GM19351 (cell line): ENCODE measurements around the gene DCN.

Experiments used
- ATAC-seq: cut with Tn5 transposase; IDR thresholded peaks from one replicate; pipeline ENCODE4 v1.9.1; 2021; ENCODE audit warnings: mild to moderate bottlenecking, moderate library complexity; ENCODE audit not compliant: unreplicated experiment

The DCN gene

GRCh38 chr12:91140026-91140931, 42.3 kb downstream of the DCN start:
- ATAC-seq = no peak

GRCh38 chr12:91139286-91139685, 43.3 kb downstream of the DCN start:
- ATAC-seq = no peak

GRCh38 chr12:91138337-91138920, 44.2 kb downstream of the DCN start:
- ATAC-seq = no peak

GRCh38 chr12:91133871-91134270, 48.7 kb downstream of the DCN start:
- no peak for ATAC-seq

- no peak for ATAC-seq
Measured at GRCh38 chr12:91129662-91130362, 52.8 kb downstream of the DCN start.

GRCh38 chr12:91127751-91128150, 54.9 kb downstream of the DCN start:
- ATAC-seq = no peak

GRCh38 chr12:91127306-91127705, 55.3 kb downstream of the DCN start:
- no peak for ATAC-seq

- no peak for ATAC-seq
Measured at GRCh38 chr12:91126516-91126915, 56.1 kb downstream of the DCN start.

GRCh38 chr12:91123236-91123916, 59.2 kb downstream of the DCN start:
- ATAC-seq = no peak

GRCh38 chr12:91120781-91121180, 61.8 kb downstream of the DCN start:
- no peak for ATAC-seq

- ATAC-seq = no peak
Measured at GRCh38 chr12:91119089-91119488, 63.5 kb downstream of the DCN start.

- ATAC-seq = no peak
Measured at GRCh38 chr12:91113621-91114020, 69.0 kb downstream of the DCN start.

- ATAC-seq = no peak
Measured at GRCh38 chr12:91111366-91112325, 71.0 kb downstream of the DCN start, which contains the start of gene LUM. Gene LUM (minus strand): TSS chr12:91111494. CDS start chr12:91108979, 2,515 bp downstream.

- ATAC-seq = no peak
Measured at GRCh38 chr12:91110311-91110924, 72.2 kb downstream of the DCN start.

- ATAC-seq = no peak
Measured at GRCh38 chr12:91109581-91110310, 72.9 kb downstream of the DCN start.

- ATAC-seq = peak; percentile 82
Measured at GRCh38 chr12:91109148-91109564, 73.5 kb downstream of the DCN start.

- no peak for ATAC-seq
Measured at GRCh38 chr12:91108196-91108755, 74.3 kb downstream of the DCN start.

GRCh38 chr12:91106283-91106682, 76.3 kb downstream of the DCN start:
- ATAC-seq = no peak
